HG03469 (cell line): ENCODE results near the gene MICAL2.

Source experiments
- ATAC-seq: cut with Tn5 transposase; IDR thresholded peaks from one replicate; pipeline ENCODE4 v1.9.1; 2021; ENCODE audit warnings: mild to moderate bottlenecking, moderate library complexity, moderate number of reproducible peaks; ENCODE audit not compliant: unreplicated experiment

The MICAL2 gene

GRCh38 chr11:12240677-12241076 lies 130.3 kb downstream of the MICAL2 start:
- no peak for ATAC-seq

GRCh38 chr11:12241401-12241800 lies 131.0 kb downstream of the MICAL2 start:
- no peak for ATAC-seq

DNA sequence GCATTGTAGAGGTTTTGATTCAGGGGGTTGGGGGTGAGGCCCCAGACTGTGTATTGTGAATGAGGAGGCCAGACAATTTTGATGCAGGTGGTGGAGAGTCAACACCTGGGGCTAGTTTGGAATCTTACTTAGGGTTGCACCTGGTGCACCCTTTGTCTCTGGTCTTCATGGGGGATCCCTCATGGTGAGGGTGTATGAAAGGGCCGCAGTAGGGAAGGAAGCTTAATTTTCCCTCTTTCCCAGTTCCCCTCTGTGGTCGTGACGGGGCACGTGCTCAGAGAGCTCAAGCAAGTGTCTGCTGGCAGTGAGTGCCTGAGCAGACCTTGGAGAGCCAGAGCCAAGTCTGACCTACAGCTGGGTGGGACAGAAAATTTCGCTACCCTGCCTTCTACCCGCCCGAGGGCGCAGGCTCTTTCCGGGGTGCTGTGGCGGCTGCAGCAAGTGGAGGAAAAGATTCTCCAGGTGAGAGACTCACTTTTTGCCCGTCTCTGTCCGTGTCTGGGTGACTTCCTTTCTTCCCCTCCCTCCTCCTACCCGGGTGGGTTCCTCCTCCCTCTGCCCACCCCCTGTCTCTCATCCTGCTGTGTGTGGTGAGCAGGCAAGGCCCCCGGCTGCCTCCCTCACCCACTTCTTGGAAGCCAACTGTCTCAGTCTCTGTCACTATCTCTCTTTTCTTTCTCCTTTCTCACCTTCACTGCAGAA lies 131.7 kb downstream of the MICAL2 start:
- no peak for ATAC-seq

DNA sequence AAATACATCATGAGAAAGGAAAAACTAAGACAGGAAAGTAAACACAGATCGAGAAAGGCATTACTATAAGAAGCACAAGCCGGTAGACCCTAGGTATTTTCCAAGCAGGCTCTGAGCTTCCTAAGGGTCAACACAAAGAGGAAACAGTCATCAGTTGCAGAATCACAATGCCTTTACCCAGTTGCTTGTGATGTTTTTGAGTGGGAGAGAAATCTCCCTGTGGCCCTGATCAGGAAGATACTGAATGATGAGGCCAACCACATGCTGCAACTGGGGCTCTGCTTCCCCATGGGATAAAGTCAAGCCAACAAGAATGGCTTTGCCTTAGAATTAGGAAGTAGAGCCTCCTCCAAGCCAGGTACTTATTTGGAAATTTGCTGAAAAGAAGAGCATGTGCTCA lies 132.6 kb downstream of the MICAL2 start:
- ATAC-seq, result no peak

DNA sequence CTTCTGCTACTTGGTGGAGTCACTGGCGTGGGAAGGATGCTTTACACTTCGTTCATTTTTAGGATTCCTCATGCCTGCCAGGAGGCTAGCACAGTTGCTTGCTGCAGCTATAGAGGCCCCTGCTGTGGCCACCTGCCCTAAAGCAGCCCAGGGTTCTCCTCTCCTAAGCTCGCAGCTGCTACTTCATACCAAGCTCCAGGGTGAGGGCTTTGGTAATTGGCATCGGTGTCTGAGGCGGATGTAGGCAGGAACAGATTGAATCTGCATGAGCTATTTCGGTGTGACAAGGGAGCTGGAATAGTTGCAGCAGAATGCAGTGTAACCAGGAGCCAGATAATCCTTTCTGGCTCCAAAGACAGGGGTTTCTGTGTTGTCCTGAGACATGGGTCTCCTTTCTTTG lies 133.1 kb downstream of the MICAL2 start:
- ATAC-seq, result no peak

DNA sequence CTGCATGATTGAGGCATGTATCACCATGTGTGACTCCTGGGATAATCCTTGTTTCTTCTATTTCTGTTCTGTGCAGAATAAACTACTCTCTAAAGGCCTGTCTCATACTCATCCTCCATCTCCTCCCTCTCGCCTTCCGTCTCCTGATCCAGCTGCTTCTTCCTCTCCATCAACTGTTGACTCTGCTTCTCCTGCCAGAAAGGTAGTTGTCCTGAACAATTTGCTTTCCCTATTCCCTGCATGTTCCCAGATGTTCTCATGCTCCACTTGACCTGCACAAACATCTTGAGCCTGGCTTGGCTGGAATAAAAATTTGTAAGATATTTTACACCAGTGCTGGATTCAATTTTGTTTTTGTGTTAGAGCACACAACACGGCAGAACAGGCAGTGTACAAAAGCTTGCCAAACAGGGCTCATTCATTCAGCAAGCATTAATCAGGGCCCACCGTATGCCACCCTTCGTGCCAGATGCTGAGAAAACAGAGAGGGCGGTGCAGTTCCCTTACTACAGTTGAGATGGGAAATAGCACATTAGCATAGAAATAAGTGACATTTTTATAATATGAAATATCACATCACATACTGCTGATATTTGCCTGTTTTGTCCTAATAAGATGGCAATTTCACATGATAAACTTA lies 133.6 kb downstream of the MICAL2 start:
- no peak for ATAC-seq

GRCh38 chr11:12245091-12245490 lies 134.7 kb downstream of the MICAL2 start:
- no peak for ATAC-seq

GRCh38 chr11:12245549-12246016 lies 135.2 kb downstream of the MICAL2 start:
- no peak for ATAC-seq

DNA sequence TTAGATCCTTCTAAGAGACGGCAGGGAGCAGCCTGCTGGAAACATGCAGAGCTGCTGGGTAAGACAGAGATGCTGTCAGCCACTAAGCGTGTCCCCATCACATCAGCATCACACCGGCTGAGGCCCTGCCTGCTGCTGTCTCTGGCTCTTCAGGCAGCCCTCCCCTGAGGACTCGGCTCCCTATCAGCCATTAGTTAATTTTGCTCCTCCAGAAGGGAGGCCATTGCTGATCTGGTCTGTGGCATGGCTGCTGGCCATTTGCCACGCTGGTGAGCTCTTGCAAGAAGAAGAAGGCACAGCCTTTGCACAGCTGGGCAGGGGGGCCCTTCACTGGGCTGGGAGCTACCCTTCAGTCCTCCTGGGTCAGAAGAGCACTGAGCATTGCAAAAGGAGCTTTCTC lies 135.8 kb downstream of the MICAL2 start:
- no peak for ATAC-seq

DNA sequence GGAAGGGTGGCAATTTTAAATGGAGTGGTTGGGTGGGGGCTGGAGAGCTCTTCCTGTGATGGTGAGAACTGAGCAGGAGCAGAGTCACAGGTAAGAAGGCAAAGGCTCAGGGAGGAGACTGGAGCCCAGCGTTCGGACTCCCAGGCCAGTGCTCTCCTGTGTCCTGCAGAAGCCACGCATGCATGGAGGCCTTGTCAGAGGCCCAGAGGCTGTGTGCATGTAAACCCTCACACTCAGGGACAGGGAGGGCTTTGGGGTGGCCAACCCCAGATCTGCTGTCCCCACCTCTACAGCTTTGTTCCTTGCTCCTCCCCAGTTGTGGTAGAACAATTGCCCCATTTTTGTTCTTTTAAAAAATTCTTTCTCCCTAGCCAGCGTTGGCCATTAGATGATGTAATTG lies 136.6 kb downstream of the MICAL2 start:
- ATAC-seq, result no peak

DNA sequence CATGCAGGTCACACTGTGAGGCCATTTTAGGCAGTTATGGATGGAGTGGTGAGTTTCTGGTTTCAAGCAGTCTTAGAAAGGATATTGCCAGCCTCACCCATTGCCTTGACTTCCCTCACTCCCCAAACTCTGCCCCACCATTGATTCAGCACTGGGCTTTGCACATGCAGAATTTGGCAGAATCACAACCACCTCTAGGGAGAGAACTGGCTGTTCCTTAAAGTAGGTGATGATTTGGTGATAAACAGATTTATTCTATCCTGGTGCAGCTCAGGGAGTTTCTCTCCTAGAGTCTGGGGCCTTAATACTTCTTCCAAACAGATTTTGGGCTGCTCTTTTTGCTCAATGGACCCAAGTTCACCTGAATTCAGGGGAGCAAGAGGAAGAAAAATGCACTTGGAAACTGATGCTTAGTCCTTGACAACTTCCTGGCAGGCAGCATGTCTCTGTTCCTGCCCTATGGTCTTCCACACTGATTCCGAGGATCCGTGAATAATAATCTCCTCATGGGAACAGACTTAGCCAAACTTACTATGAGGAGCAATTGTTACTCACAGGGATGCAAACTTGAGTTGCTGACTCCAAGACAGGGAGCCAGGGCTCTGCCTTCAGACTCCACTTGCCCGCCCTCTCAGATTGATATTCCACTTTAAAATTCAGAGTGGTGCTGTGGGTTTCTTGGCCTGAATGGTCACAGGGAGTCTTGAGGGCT lies 137.3 kb downstream of the MICAL2 start:
- ATAC-seq, result no peak

- no peak for ATAC-seq
Observed at GRCh38 chr11:12248330-12248729, 137.9 kb downstream of the MICAL2 start.

- no peak for ATAC-seq
Observed at GRCh38 chr11:12249590-12250260, 139.3 kb downstream of the MICAL2 start.

DNA sequence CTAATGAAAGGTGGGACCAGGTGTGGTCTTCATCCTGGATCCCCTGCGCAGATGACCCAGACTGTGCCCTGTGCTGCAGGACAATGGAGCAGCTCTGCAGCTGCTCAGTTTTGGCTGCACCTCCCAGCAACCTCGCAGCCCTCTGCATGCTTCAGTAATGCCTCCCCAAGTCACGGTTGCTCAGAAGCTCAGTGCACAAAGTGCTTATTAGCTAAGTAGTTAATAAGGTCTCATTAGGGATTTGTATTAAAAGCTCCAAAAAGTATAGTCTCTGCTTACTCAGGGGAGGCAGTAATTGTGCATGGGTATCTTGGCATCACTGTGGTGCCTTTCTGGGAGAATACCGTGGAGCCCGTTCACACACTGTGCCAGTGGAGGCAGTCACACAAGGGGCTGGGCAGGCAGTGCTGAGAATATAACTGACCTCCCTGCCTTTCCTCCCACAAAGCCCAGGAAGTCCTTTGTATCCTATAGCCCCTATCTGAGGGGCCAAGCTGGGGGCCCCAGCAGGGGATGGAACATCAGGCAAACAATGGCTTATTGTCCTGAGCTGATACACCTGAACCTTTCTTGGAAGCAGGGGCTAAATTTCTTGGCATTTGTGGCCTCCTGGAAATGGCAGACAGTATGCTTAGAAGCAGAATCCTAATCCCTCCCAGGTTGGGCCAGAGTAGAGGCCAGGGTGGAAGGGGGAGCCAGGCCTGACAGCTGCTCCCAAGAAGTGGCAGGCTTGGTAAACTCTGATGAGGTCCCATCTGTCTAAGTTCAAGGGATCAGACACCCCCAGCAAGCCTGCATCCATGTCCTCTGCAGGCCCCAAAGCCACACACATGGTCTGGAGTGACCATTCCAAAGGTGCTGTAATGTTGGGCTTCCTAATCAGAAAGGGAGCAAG lies 141.5 kb downstream of the MICAL2 start:
- no peak for ATAC-seq

GRCh38 chr11:12253843-12254281 lies 143.5 kb downstream of the MICAL2 start:
- no peak for ATAC-seq

DNA sequence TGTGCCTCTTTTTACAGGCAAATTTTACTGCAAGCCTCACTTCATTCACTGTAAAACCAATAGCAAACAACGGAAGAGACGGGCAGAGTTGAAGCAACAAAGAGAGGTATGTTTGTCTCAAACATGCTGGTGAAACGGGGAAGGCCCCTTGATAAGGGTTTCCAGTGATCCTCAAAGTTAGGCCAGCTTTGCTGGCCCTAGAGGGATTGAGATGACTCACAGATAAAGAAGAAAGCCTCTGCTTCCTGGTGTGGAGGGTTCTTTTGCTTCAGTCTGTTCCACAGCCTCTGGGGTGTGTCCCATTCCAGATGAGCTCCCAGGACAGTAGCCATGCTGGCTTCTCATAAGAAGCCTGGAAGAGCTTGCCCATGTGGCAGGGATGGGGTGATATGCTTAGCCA lies 148.1 kb downstream of the MICAL2 start:
- no peak for ATAC-seq

DNA sequence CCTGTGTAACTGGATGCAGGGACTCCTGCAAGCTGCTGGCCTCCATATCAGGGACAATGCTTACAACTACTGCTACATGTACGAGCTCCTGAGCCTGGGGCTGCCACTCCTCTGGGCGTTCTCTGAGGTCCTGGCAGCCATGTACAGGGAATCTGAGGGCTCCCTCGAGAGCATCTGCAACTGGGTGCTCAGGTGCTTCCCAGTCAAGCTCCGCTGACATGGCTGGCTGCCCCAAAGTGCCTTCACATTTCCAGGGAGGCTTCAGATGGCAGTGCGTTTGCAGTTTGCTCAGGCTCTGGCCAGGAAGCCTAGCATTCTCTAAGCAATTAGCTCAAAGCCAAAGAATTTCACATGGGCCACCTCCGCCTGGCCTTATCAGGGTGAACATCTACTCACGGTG lies 149.6 kb downstream of the MICAL2 start:
- ATAC-seq, result no peak

DNA sequence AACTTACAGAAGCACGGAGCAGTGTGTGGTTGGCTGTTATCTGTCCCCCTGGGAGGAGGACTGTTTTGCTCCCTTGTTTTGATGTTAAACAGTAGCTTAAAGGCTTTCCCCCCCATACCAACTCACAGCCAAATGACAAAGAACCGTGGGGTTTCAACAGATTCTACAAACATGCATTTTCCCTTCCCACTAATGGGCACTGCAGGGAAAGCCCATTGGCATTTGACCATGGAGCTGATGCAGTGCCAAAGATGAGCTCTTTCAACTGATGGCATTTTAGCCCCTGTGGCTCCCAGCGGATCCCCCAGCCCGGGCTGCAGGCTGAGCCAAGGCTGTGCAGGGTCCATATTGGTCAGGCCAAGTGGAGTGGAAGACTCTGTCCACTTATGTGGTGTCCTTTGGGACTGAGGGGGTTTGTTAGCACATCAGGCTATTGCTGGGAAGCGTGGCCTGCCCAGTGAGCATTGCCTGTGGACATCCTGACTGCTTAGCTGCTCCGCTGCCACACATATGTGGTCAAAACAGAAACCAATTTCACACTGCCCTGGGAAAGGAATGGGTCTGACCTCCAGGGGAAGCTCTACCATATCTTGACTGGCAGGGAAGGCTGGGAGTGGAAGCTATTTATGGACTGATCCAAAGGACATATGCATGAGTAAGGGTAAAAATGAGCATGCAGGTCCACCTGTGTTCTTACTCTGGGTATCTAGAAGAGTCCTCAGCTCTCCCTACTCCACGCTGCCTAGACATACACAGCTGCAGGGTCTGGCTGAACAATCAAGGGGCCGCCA lies 150.5 kb downstream of the MICAL2 start:
- ATAC-seq, result no peak

- ATAC-seq, result no peak
Observed at GRCh38 chr11:12261551-12261950, 151.2 kb downstream of the MICAL2 start.
